CD14-positive monocyte (primary cell): Measurements from ENCODE around the gene EGLN1. TPM values are rescaled to one million over a fixed set of nuclear protein-coding genes. Genes with fewer than 3 reads are reported as not detected.

Experiments used
- DNase-seq, 3 donors: peaks; one replicate each; pipeline ENCODE4 v3.0.0-alpha.2; 2011 to 2022
- H2AFZ ChIP-seq: 2 replicates; pipeline ENCODE4 v1.6.0; 2012; ENCODE audit warnings: mild to moderate bottlenecking, low read depth, low read length, inconsistent platforms; ENCODE audit not compliant: insufficient read depth, poor library complexity, severe bottlenecking
- H3K27ac ChIP-seq, 2 donors: 1 replicate in 1 of 2; 2 replicates in 1 of 2; pipeline ENCODE4 v1.5.1; 2012 to 2013; ENCODE audit warnings: low read length in 2 of 2, control low read depth in 1 of 2, inconsistent platforms in 1 of 2, low read depth in 1 of 2, mild to moderate bottlenecking in 1 of 2
- H3K27me3 ChIP-seq, 2 donors: one replicate each; pipeline versions ENCODE4 v1.6.0 to v1.6.1; 2011 to 2013; ENCODE audit warnings: low read length in 2 of 2; ENCODE audit not compliant: control insufficient read depth in 2 of 2, insufficient read depth in 2 of 2
- H3K36me3 ChIP-seq, 2 donors: replicated peaks in 1 of 2; 1 replicate in 1 of 2; 2 replicates in 1 of 2; pipeline versions ENCODE4 v1.5.1 to v1.6.1; 2012 to 2013; ENCODE audit warnings: low read length in 2 of 2, control low read depth in 1 of 2, inconsistent platforms in 1 of 2, mild to moderate bottlenecking in 1 of 2; ENCODE audit not compliant: insufficient read depth in 2 of 2, control insufficient read depth in 1 of 2
- H3K4me1 ChIP-seq, 2 donors: 1 replicate in 1 of 2; 2 replicates in 1 of 2; pipeline versions ENCODE4 v1.5.1 to v1.6.1; 2012 to 2013; ENCODE audit warnings: low read length in 2 of 2, control low read depth in 1 of 2, inconsistent platforms in 1 of 2, mild to moderate bottlenecking in 1 of 2, moderate library complexity in 1 of 2; ENCODE audit not compliant: insufficient read depth in 2 of 2, control insufficient read depth in 1 of 2
- H3K4me2 ChIP-seq: replicated peaks from 2 replicates; pipeline ENCODE3; 2012; ENCODE audit warnings: low read length, moderate library complexity, mild to moderate bottlenecking; ENCODE audit not compliant: poor library complexity, severe bottlenecking; ENCODE audit errors: extremely low read depth
- H3K4me3 ChIP-seq, 3 experiments: fragments of 200-600 bp in 1 of 3; sonication (generic) in 1 of 3; replicated peaks in 1 of 3; 1 replicate in 2 of 3; 2 replicates in 1 of 3; pipeline ENCODE4 v1.5.1; 2011 to 2013; ENCODE audit warnings: low read length in 3 of 3, mild to moderate bottlenecking in 3 of 3, control low read depth in 2 of 3, low read depth in 2 of 3, inconsistent platforms in 1 of 3, moderate library complexity in 1 of 3
- H3K79me2 ChIP-seq: 2 replicates; pipeline ENCODE4 v1.6.0; 2012; ENCODE audit warnings: mild to moderate bottlenecking, control low read depth, inconsistent platforms, low read length, moderate library complexity; ENCODE audit not compliant: insufficient read depth
- H3K9ac ChIP-seq: 2 replicates; pipeline ENCODE4 v1.6.0; 2017; ENCODE audit warnings: low read length, mild to moderate bottlenecking; ENCODE audit not compliant: insufficient read depth, poor library complexity, severe bottlenecking
- H3K9me3 ChIP-seq, 2 donors: replicated peaks in 1 of 2; 1 replicate in 1 of 2; 2 replicates in 1 of 2; pipeline versions ENCODE4 v1.5.1 to v1.6.1; 2012 to 2013; ENCODE audit warnings: low read length in 2 of 2, control low read depth in 1 of 2; ENCODE audit not compliant: control insufficient read depth in 1 of 2, insufficient read depth in 1 of 2
- H4K20me1 ChIP-seq: 2 replicates; pipeline ENCODE4 v1.6.0; 2012; ENCODE audit warnings: mild to moderate bottlenecking, low read length, control low read depth, moderate library complexity; ENCODE audit not compliant: insufficient read depth
- H3K27ac Mint-ChIP-seq, 7 donors: one replicate each; pipeline ENCODE4 v1.8.0; 2020; ENCODE audit warnings: mild to moderate bottlenecking in 7 of 7, mixed read lengths in 7 of 7, moderate library complexity in 6 of 7, inconsistent platforms in 2 of 7
- H3K27me3 Mint-ChIP-seq, 3 donors: one replicate each; pipeline ENCODE4 v1.8.0; 2021 to 2022; ENCODE audit warnings: low read depth in 3 of 3, mild to moderate bottlenecking in 3 of 3, mixed read lengths in 3 of 3, moderate library complexity in 3 of 3, inconsistent platforms in 1 of 3
- H3K36me3 Mint-ChIP-seq, 2 donors: one replicate each; pipeline ENCODE4 v1.8.0; 2020; ENCODE audit warnings: mixed read lengths in 2 of 2, inconsistent platforms in 1 of 2, mild to moderate bottlenecking in 1 of 2
- H3K4me1 Mint-ChIP-seq: one replicate; pipeline ENCODE4 v1.8.0; 2020; ENCODE audit warnings: mild to moderate bottlenecking, mixed read lengths
- H3K4me3 Mint-ChIP-seq, 2 donors: one replicate each; pipeline ENCODE4 v1.8.0; 2020; ENCODE audit warnings: mild to moderate bottlenecking in 2 of 2, mixed read lengths in 2 of 2, moderate library complexity in 1 of 2
- H3K9me3 Mint-ChIP-seq, 7 donors: one replicate each; pipeline ENCODE4 v1.8.0; 2020 to 2022; ENCODE audit warnings: mixed read lengths in 7 of 7, mild to moderate bottlenecking in 6 of 7, moderate library complexity in 6 of 7, inconsistent platforms in 2 of 7
- WGBS: methylation state at CpG from one replicate; pipeline ENCODE4 v1.1.5; 2013; ENCODE audit warnings: missing lambda C conversion rate; ENCODE audit not compliant: insufficient coverage; 5-methylcytosine and 5-hydroxymethylcytosine counted together
- intact Hi-C, 2 donors: fragments of 100-400 bp; cut with micrococcal nuclease; formaldehyde crosslinking; loops; one replicate each; pipeline versions ENCODE4 v1.15.0 to v1.15.1; 2023
- polyA plus RNA-seq, 3 donors: library from polyadenylated mRNA; depleted of rRNA in 1 of 3; unstranded in 2 of 3; stranded (reverse) in 1 of 3; fragments of 300-500 nt in 2 of 3; fragments of >200 nt in 1 of 3; fragmentation: Illumina TruSeq in 2 of 3; gene quantifications; 1 replicate in 2 of 3; 2 replicates in 1 of 3; pipeline ENCODE4 v1.2.3, GENCODE V29; 2012 to 2021
- TF ChIP-seq, protein P1 (sequence below): fragments of 200-600 bp; IDR thresholded peaks from one replicate; pipeline ENCODE4 v1.8.0; 2022; ENCODE audit warnings: antibody characterized with exemption, mild to moderate bottlenecking

EGLN1 gene
- polyA plus RNA-seq, 3 donors, result 12.9 to 27.7 (median 23.1) TPM

- Histone ChIP-seq H3K4me3 (no peak overlapping the region), H3K9me3 (no peaks in the 10 kb centered on the region), H3K27me3 (no peaks in the 10 kb centered on the region), H3K9ac (no peak overlapping the region), H3K79me2 (peaks cover 90% of the 10 kb centered on the region), H2AFZ (no peak overlapping the region), H3K27ac (no peak overlapping the region), H3K4me1 (peaks cover 4 to 11% of the 10 kb centered on the region in 2 donors), H3K4me2 (no peak overlapping the region), H4K20me1 (peaks cover 100% of the 10 kb centered on the region), H3K36me3 (no peaks in the 10 kb centered on the region)
- Mint-ChIP-seq H3K9me3 (no peaks in the 10 kb centered on the region), H3K27me3 (no peaks in the 10 kb centered on the region), H3K4me3 (no peak overlapping the region), H3K27ac (no peak overlapping the region), H3K4me1 (peaks cover 17% of the 10 kb centered on the region), H3K36me3 (peaks cover 3 to 17% of the 10 kb centered on the region in 2 donors)
- no peak for DNase-seq
- 100% methylated on average over 2 of the region's 2 CpGs for WGBS
- intact Hi-C loops, result no loop called here
- TF ChIP-seq, protein P1, sequence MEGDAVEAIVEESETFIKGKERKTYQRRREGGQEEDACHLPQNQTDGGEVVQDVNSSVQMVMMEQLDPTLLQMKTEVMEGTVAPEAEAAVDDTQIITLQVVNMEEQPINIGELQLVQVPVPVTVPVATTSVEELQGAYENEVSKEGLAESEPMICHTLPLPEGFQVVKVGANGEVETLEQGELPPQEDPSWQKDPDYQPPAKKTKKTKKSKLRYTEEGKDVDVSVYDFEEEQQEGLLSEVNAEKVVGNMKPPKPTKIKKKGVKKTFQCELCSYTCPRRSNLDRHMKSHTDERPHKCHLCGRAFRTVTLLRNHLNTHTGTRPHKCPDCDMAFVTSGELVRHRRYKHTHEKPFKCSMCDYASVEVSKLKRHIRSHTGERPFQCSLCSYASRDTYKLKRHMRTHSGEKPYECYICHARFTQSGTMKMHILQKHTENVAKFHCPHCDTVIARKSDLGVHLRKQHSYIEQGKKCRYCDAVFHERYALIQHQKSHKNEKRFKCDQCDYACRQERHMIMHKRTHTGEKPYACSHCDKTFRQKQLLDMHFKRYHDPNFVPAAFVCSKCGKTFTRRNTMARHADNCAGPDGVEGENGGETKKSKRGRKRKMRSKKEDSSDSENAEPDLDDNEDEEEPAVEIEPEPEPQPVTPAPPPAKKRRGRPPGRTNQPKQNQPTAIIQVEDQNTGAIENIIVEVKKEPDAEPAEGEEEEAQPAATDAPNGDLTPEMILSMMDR, result no peak
These were observed 36.7 kb downstream of the EGLN1 start for GRCh38 chr1:231385416-231385748.

- Histone ChIP-seq H3K4me3 (no peak overlapping the region), H3K9me3 (no peaks in the 10 kb centered on the region), H3K79me2 (peaks cover 89% of the 10 kb centered on the region), H3K36me3 (no peaks in the 10 kb centered on the region), H3K9ac (no peak overlapping the region), H2AFZ (no peak overlapping the region), H3K4me2 (no peak overlapping the region), H3K4me1 (peaks cover 4 to 11% of the 10 kb centered on the region in 2 donors), H4K20me1 (peaks cover 99% of the 10 kb centered on the region), H3K27me3 (no peaks in the 10 kb centered on the region), H3K27ac (no peak overlapping the region)
- H3K4me3 Mint-ChIP-seq, result no peak overlapping the region
- H3K9me3 Mint-ChIP-seq, result peaks cover 0 to 2% (median 0%) of the 10 kb centered on the region in 7 donors
- no peak for DNase-seq
- peaks cover 11% of the 10 kb centered on the region for H3K4me1 Mint-ChIP-seq
- peaks cover 3 to 16% of the 10 kb centered on the region in 2 donors for H3K36me3 Mint-ChIP-seq
- no peaks in the 10 kb centered on the region for H3K27me3 Mint-ChIP-seq
- TF ChIP-seq, protein P1, result no peak
- intact Hi-C loops, result no loop called here
- 98% methylated on average over 4 of the region's 6 CpGs for WGBS
- H3K27ac Mint-ChIP-seq, result no peak overlapping the region
These were observed 37.2 kb downstream of the EGLN1 start for GRCh38 chr1:231384696-231385415.
